K562 (cell line): ENCODE measurements around the gene LMCD1. TPM values are rescaled to one million over a fixed set of nuclear protein-coding genes. Genes with fewer than 3 reads are reported as not detected.

Source experiments
- ATAC-seq: fragments of 200-7000 bp; cut with Tn5 transposase; 3 replicates; pipeline ENCODE4 v1.9.1; 2020; ENCODE audit warnings: moderate library complexity
- BruUV-seq: library from RNA; stranded (reverse); fragments of 400-500 nt; replicated peaks from 2 replicates; lab custom pipeline; 2021; lab: Mats Ljungman, UMichigan
- CTCF ChIA-PET: fragments of 300-600 bp; formaldehyde crosslinking; extraction: SDS; loops from one replicate; lab custom pipeline; 2021; ENCODE audit warnings: low intra/inter-chr PET ratio; lab: Yijun Ruan, JAX
- POLR2A ChIA-PET: fragments of 300-600, 350-650 bp; sonication (Branson Sonifier 250); formaldehyde crosslinking; extraction: SDS; loops from one replicate; lab custom pipeline; 2021; ENCODE audit warnings: antibody characterized with exemption, inconsistent platforms; lab: Yijun Ruan, JAX
- DNase-seq, 4 experiments: peaks; one replicate each; pipeline versions ENCODE4 v3.0.0 to v3.0.0-alpha.2; 2011 to 2018; ENCODE audit warnings: low spot score in 3 of 4, mixed read lengths in 3 of 4; ENCODE audit errors: extremely low read depth in 1 of 4
- FAIRE-seq: peaks from 2 replicates; lab custom pipeline; 2011; peaks lifted over from hg19 to GRCh38; lab: Jason Lieb, UNC
- H2AFZ ChIP-seq: 2 replicates; pipeline ENCODE4 v1.6.0; 2011; ENCODE audit warnings: low read depth, low read length, control low read depth, inconsistent platforms
- H3K27ac ChIP-seq: fragments of 200-600 bp; 3 replicates; pipeline ENCODE4 v1.8.0; 2011; ENCODE audit warnings: low read depth, mild to moderate bottlenecking, control low read depth, inconsistent platforms, low read length, moderate library complexity, mixed read lengths; ENCODE audit errors: extremely low read depth
- H3K27me3 ChIP-seq, 2 experiments: fragments of 300-600 bp in 1 of 2; 2 replicates in 1 of 2; 3 replicates in 1 of 2; pipeline versions ENCODE4 v1.6.0 to v1.8.0; 2011; ENCODE audit warnings: inconsistent platforms in 2 of 2, low read length in 2 of 2, mild to moderate bottlenecking in 1 of 2, mixed read lengths in 1 of 2, moderate library complexity in 1 of 2; ENCODE audit not compliant: control insufficient read depth in 2 of 2, insufficient read depth in 2 of 2
- H3K36me3 ChIP-seq: fragments of 300-600 bp; 3 replicates; pipeline ENCODE4 v1.8.0; 2011; ENCODE audit warnings: mild to moderate bottlenecking, low read length, inconsistent platforms; ENCODE audit not compliant: control insufficient read depth, insufficient read depth
- H3K4me1 ChIP-seq, 2 experiments: fragments of 200-600 bp in 1 of 2; replicated peaks in 1 of 2; 2 replicates in 1 of 2; 3 replicates in 1 of 2; pipeline versions ENCODE4 v1.5.1 to v1.8.0; 2011; ENCODE audit warnings: inconsistent platforms in 2 of 2, low read length in 2 of 2, mild to moderate bottlenecking in 1 of 2, mixed read lengths in 1 of 2, moderate library complexity in 1 of 2; ENCODE audit not compliant: control insufficient read depth in 2 of 2, insufficient read depth in 2 of 2
- H3K4me2 ChIP-seq: 2 replicates; pipeline ENCODE4 v1.6.1; 2011; ENCODE audit warnings: low read length, control low read depth, inconsistent platforms, mixed read lengths; ENCODE audit not compliant: insufficient read depth
- H3K4me3 ChIP-seq: fragments of 200-600 bp; sonication (generic), shearing (Covaris generic); 2 replicates; pipeline ENCODE4 v1.5.1; 2016; ENCODE audit warnings: control low read depth, inconsistent platforms
- H3K79me2 ChIP-seq: fragments of 200-600 bp; 3 replicates; pipeline ENCODE4 v1.8.0; 2011; ENCODE audit warnings: low read length, inconsistent platforms; ENCODE audit not compliant: control insufficient read depth, insufficient read depth
- H3K9ac ChIP-seq, 2 experiments: 2 replicates each; pipeline versions ENCODE4 v1.6.0 to v1.6.1; 2011; ENCODE audit warnings: low read depth in 2 of 2, low read length in 2 of 2, control low read depth in 1 of 2, inconsistent platforms in 1 of 2, mild to moderate bottlenecking in 1 of 2, mixed read lengths in 1 of 2; ENCODE audit not compliant: insufficient read depth in 1 of 2
- H3K9me1 ChIP-seq: one replicate; pipeline ENCODE4 v1.6.0; 2011; ENCODE audit warnings: inconsistent platforms, mild to moderate bottlenecking, low read length, moderate library complexity; ENCODE audit not compliant: control insufficient read depth, insufficient read depth
- H3K9me3 ChIP-seq: replicated peaks from 2 replicates; pipeline ENCODE4 v1.5.1; 2011; ENCODE audit warnings: low read depth, low read length, inconsistent platforms; ENCODE audit not compliant: control insufficient read depth, insufficient read depth
- H4K20me1 ChIP-seq: replicated peaks from 2 replicates; pipeline ENCODE4 v1.6.1; 2011; ENCODE audit warnings: low read length, inconsistent platforms, mixed read lengths; ENCODE audit not compliant: control insufficient read depth, insufficient read depth
- ELF1 ChIP-seq: fragments of 200-800 bp; sonication (Bioruptor generic); IDR thresholded peaks from 2 replicates; pipeline ENCODE4 v1.6.1; 2016; ENCODE audit warnings: missing genetic modification characterization, missing compliant biosample characterization
- ELF2 ChIP-seq: fragments of 250-450 bp; sonication (Bioruptor Pico); IDR thresholded peaks from 2 replicates; pipeline ENCODE4 v1.5.0; 2021; ENCODE audit warnings: mild to moderate bottlenecking
- ETS2 ChIP-seq: IDR thresholded peaks from 2 replicates; pipeline ENCODE4 v1.6.1; 2016; ENCODE audit warnings: borderline replicate concordance, missing genetic modification characterization, mild to moderate bottlenecking, moderate library complexity, missing compliant biosample characterization; ENCODE audit not compliant: poor library complexity, severe bottlenecking
- FOXK2 ChIP-seq, 2 experiments: fragments of 450-650 bp; IDR thresholded peaks in 1 of 2; conservative IDR thresholded peaks in 1 of 2; 2 replicates each; pipeline ENCODE4 v1.6.1; 2016; ENCODE audit warnings: low read depth in 2 of 2, mild to moderate bottlenecking in 1 of 2
- HNRNPK ChIP-seq: fragments of 200-400 bp; formaldehyde crosslinking; IDR thresholded peaks from one replicate; pipeline ENCODE4 v1.6.1; 2018; ENCODE audit warnings: mild to moderate bottlenecking, low read depth, low read length; ENCODE audit not compliant: poor library complexity, severe bottlenecking
- HNRNPLL ChIP-seq: fragments of 200-400 bp; formaldehyde crosslinking; IDR thresholded peaks from 2 replicates; pipeline ENCODE4 v1.6.1; 2017; ENCODE audit warnings: low read length, low read depth, mild to moderate bottlenecking; ENCODE audit not compliant: poor library complexity, severe bottlenecking
- ILK ChIP-seq: fragments of 450-650 bp; IDR thresholded peaks from 2 replicates; pipeline ENCODE4 v1.6.1; 2016; ENCODE audit warnings: missing genetic modification characterization, low read depth, mild to moderate bottlenecking, missing compliant biosample characterization, moderate library complexity, borderline replicate concordance
- JUNB ChIP-seq: fragments of 450-650 bp; formaldehyde crosslinking; conservative IDR thresholded peaks from 2 replicates; pipeline ENCODE4 v1.4.0; 2020; ENCODE audit warnings: mild to moderate bottlenecking
- NFIC ChIP-seq: fragments of 450-650 bp; IDR thresholded peaks from 2 replicates; pipeline ENCODE4 v1.6.1; 2017; ENCODE audit warnings: mild to moderate bottlenecking, inconsistent platforms
- THRAP3 ChIP-seq: fragments of 450-650 bp; IDR thresholded peaks from 2 replicates; pipeline ENCODE4 v1.6.1; 2016; ENCODE audit warnings: mild to moderate bottlenecking, inconsistent platforms, borderline replicate concordance
- ZNF311 ChIP-seq: fragments of 250-450 bp; sonication (Bioruptor Pico); IDR thresholded peaks from 2 replicates; pipeline ENCODE4 v1.4.0; 2020; ENCODE audit warnings: mild to moderate bottlenecking, moderate library complexity
- ZNF384 ChIP-seq: IDR thresholded peaks from 2 replicates; pipeline ENCODE4 v1.6.1; 2012; ENCODE audit warnings: low read depth, low read length, improper control_type of control experiment
- WGBS: fragments of 100-300 bp; shearing (Covaris generic); methylation state at CpG from one replicate; pipeline ENCODE4 v1.1.6; 2016; ENCODE audit warnings: low coverage, mixed read lengths; ENCODE audit not compliant: insufficient coverage; ENCODE audit errors: missing lambda C conversion rate; 5-methylcytosine and 5-hydroxymethylcytosine counted together
- in situ Hi-C: fragments of 300-500 bp; cut with MboI; formaldehyde crosslinking; loops from 4 replicates; pipeline ENCODE4 v1.15.0; 2018; ENCODE audit warnings: inconsistent platforms, mixed read lengths
- intact Hi-C: fragments of 100-400 bp; cut with micrococcal nuclease; formaldehyde crosslinking; loops from 2 replicates; pipeline ENCODE4 v1.14.2; 2022
- polyA plus RNA-seq, 8 experiments: library from polyadenylated mRNA; depleted of rRNA in 4 of 8; stranded (reverse) in 5 of 8; unstranded in 3 of 8; fragments of >200 nt; fragmentation: Nextera tagmentation in 2 of 8; fragmentation: Illumina TruSeq in 1 of 8; extraction: Ambion mirVana in 2 of 8; extraction: Trizol in 1 of 8; gene quantifications; 2 replicates each; pipeline versions ENCODE4 v1.2.1 to v1.2.3, GENCODE V29; 2011 to 2014; ENCODE audit warnings: inconsistent platforms in 1 of 8, missing spikeins in 1 of 8
- total RNA-seq, 7 experiments: library from RNA; depleted of rRNA in 6 of 7; stranded (reverse); fragments of >200 nt in 6 of 7; fragmentation: Illumina TruSeq in 2 of 7; extraction: Trizol in 2 of 7; gene quantifications; 2 replicates each; pipeline versions ENCODE4 v1.2.1 to v1.2.3, GENCODE V29; 2011 to 2021; ENCODE audit warnings: low replicate concordance in 1 of 7
- TF ChIP-seq, protein P1 (sequence below): sonication (generic); formaldehyde crosslinking; IDR thresholded peaks from 2 replicates; pipeline ENCODE4 v1.8.0; 2022; ENCODE audit warnings: mild to moderate bottlenecking, missing genetic modification reagents
- TF ChIP-seq, protein P2 (sequence below): sonication (generic); formaldehyde crosslinking; IDR thresholded peaks from 2 replicates; pipeline ENCODE4 v1.8.1; 2023; ENCODE audit warnings: mild to moderate bottlenecking, missing genetic modification reagents

LMCD1 gene
- total and polyA plus RNA-seq, 9 of the 15 experiments (the other 6 are each of a cell fraction or from before 2014, with no cell fraction given) = 0.60 TPM; not detected in 8

DNA sequence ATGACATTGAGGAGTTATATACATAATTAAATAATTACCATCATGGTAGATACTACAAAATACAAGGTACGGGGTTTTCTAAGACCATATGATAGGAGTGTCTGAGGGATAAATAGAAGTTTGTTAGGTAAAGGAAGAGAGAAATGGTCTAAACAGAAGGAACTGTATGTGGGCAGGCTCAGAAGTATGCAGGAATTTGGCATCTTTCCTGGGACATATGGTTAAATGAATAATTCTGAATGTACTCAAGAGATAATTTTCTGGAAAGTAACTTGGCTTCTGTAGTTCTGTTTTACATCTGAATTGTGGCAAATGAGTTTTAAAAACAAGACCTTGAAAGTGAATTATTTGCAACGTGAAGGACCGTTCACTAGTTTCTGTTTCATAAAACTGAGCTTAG, 17.5 kb downstream of the LMCD1 start:
- ChIA-PET POLR2A (no interaction called here), CTCF (no interaction called here)
- H4K20me1 ChIP-seq = no peaks in the 10 kb centered on the region
- no peak for DNase-seq
- no TSS peak for BruUV-seq
- H3K27ac ChIP-seq = no peak overlapping the region
- no peak overlapping the region for H3K4me3 ChIP-seq
- FAIRE-seq = no peak
- no peaks in the 10 kb centered on the region for H3K9me3 ChIP-seq
- WGBS = 0% methylated on average over 3 of the region's 3 CpGs
- H3K36me3 ChIP-seq = no peaks in the 10 kb centered on the region
- no peak overlapping the region for H3K9ac ChIP-seq
- ATAC-seq = no peak
- in situ Hi-C loops (no loop called here), intact Hi-C loops (no loop called here)
- no peak overlapping the region for H3K4me2 ChIP-seq
- no peaks in the 10 kb centered on the region for H3K4me1 ChIP-seq
- no peaks in the 10 kb centered on the region for H3K27me3 ChIP-seq
- no peaks in the 10 kb centered on the region for H3K9me1 ChIP-seq
- H2AFZ ChIP-seq = no peak overlapping the region
- H3K79me2 ChIP-seq = no peaks in the 10 kb centered on the region
- TF ChIP-seq NFIC (no peak), HNRNPLL (no peak), ETS2 (tag) (no peak), ELF2 (CRISPR knock-in tag) (no peak), HNRNPK (no peak), ELF1 (tag) (no peak), ZNF384 (no peak), ILK (tag) (no peak), FOXK2 (conservative IDR thresholded peaks at IDR 0.05 in 1 of 2, IDR thresholded peaks at IDR 0.05 in 1 of 2; ENCODE audit: low read depth in 2 of 2) (no peak), THRAP3 (no peak), ZNF311 (CRISPR knock-in tag) (no peak), JUNB (CRISPR knock-in tag) (no peak)
- TF ChIP-seq, protein P1, sequence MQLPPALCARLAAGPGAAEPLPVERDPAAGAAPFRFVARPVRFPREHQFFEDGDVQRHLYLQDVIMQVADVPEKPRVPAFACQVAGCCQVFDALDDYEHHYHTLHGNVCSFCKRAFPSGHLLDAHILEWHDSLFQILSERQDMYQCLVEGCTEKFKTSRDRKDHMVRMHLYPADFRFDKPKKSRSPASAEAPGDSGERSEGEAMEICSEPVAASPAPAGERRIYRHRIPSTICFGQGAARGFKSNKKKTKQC (CRISPR knock-in tag) = no peak
- TF ChIP-seq, protein P2, sequence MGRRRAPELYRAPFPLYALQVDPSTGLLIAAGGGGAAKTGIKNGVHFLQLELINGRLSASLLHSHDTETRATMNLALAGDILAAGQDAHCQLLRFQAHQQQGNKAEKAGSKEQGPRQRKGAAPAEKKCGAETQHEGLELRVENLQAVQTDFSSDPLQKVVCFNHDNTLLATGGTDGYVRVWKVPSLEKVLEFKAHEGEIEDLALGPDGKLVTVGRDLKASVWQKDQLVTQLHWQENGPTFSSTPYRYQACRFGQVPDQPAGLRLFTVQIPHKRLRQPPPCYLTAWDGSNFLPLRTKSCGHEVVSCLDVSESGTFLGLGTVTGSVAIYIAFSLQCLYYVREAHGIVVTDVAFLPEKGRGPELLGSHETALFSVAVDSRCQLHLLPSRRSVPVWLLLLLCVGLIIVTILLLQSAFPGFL = no peak
- TF ChIP-seq, all 486 proteins: peak for 0
